ENCODE measurements around the gene DPEP1. TPM values are rescaled to one million over a fixed set of nuclear protein-coding genes. Genes with fewer than 3 reads are reported as not detected.
"Not testable (repeated sequence)": the region's sequence is repeated elsewhere in the genome, so short reads cannot be mapped to it uniquely, and the experiment has no call there.

Gene DPEP1
- total RNA-seq, 1 donor from 2014 or later: 0.36 TPM

GRCh38 chr16:89586853-89587252 is 26.6 kb upstream of the DPEP1 start:
- no peak overlapping the region for H3K4me3 Mint-ChIP-seq
- no peaks in the 10 kb centered on the region for H3K4me1 Mint-ChIP-seq
- H3K27ac Mint-ChIP-seq: no peak overlapping the region
- H3K27me3 Mint-ChIP-seq (ENCODE audit: low read depth): no peaks in the 10 kb centered on the region
- H3K9me3 Mint-ChIP-seq: no peaks in the 10 kb centered on the region
- DNase-seq (ENCODE audit: low spot score in 2 of 2, unreplicated experiment in 2 of 2): no peak
- no peak for TF ChIP-seq CTCF (IDR thresholded peaks at IDR 0.05; ENCODE audit: unreplicated experiment)
- H3K36me3 Mint-ChIP-seq: no peaks in the 10 kb centered on the region

- not testable (repeated sequence) for H3K27ac Mint-ChIP-seq; DNase-seq (ENCODE audit: low spot score in 2 of 2, unreplicated experiment in 2 of 2); H3K4me1 Mint-ChIP-seq; H3K27me3 Mint-ChIP-seq (ENCODE audit: low read depth); H3K4me3 Mint-ChIP-seq; H3K9me3 Mint-ChIP-seq; H3K36me3 Mint-ChIP-seq
These were observed 25.8 kb upstream of the DPEP1 start for GRCh38 chr16:89587676-89588075.

GRCh38 chr16:89588413-89589109 is 24.9 kb upstream of the DPEP1 start:
- no peaks in the 10 kb centered on the region for H3K9me3 Mint-ChIP-seq
- no peaks in the 10 kb centered on the region for H3K36me3 Mint-ChIP-seq
- no peak overlapping the region for H3K27ac Mint-ChIP-seq
- H3K4me1 Mint-ChIP-seq: no peaks in the 10 kb centered on the region
- no peaks in the 10 kb centered on the region for H3K27me3 Mint-ChIP-seq (ENCODE audit: low read depth)
- no peak overlapping the region for H3K4me3 Mint-ChIP-seq
- no peak for DNase-seq (ENCODE audit: low spot score in 2 of 2, unreplicated experiment in 2 of 2)
- TF ChIP-seq CTCF (IDR thresholded peaks at IDR 0.05; ENCODE audit: unreplicated experiment): no peak

GRCh38 chr16:89589241-89589926 is 24.1 kb upstream of the DPEP1 start:
- TF ChIP-seq CTCF (IDR thresholded peaks at IDR 0.05; ENCODE audit: unreplicated experiment): no peak
- Mint-ChIP-seq H3K27ac (no peak overlapping the region), H3K4me3 (no peak overlapping the region), H3K36me3 (no peaks in the 10 kb centered on the region), H3K9me3 (no peaks in the 10 kb centered on the region), H3K4me1 (no peaks in the 10 kb centered on the region), H3K27me3 (ENCODE audit: low read depth) (no peaks in the 10 kb centered on the region)
- DNase-seq (ENCODE audit: low spot score in 2 of 2, unreplicated experiment in 2 of 2): no peak

- DNase-seq (ENCODE audit: low spot score in 2 of 2, unreplicated experiment in 2 of 2): no peak
- no peaks in the 10 kb centered on the region for H3K9me3 Mint-ChIP-seq
- H3K4me1 Mint-ChIP-seq: no peaks in the 10 kb centered on the region
- H3K4me3 Mint-ChIP-seq: no peak overlapping the region
- H3K27me3 Mint-ChIP-seq (ENCODE audit: low read depth): no peaks in the 10 kb centered on the region
- no peak for TF ChIP-seq CTCF (IDR thresholded peaks at IDR 0.05; ENCODE audit: unreplicated experiment)
- H3K27ac Mint-ChIP-seq: no peak overlapping the region
- H3K36me3 Mint-ChIP-seq: no peaks in the 10 kb centered on the region
These were observed 19.6 kb upstream of the DPEP1 start for GRCh38 chr16:89593841-89594240.

- Mint-ChIP-seq H3K36me3 (no peaks in the 10 kb centered on the region), H3K4me1 (no peaks in the 10 kb centered on the region), H3K9me3 (no peaks in the 10 kb centered on the region), H3K27me3 (ENCODE audit: low read depth) (no peaks in the 10 kb centered on the region), H3K27ac (no peak overlapping the region), H3K4me3 (no peak overlapping the region)
- TF ChIP-seq CTCF (IDR thresholded peaks at IDR 0.05; ENCODE audit: unreplicated experiment): no peak
- DNase-seq (ENCODE audit: low spot score in 2 of 2, unreplicated experiment in 2 of 2): no peak
These were observed 17.9 kb upstream of the DPEP1 start for GRCh38 chr16:89595330-89596060.
